GM11168 (cell line): Measurements from ENCODE around the gene KCTD3.

Experiments
- in situ Hi-C: fragments of 300-500 bp; cut with MboI; formaldehyde crosslinking; loops from one replicate; pipeline ENCODE4 v1.12.0; 2022; ENCODE audit warnings: low sequenced_read_pairs; ENCODE audit not compliant: unreplicated experiment

KCTD3 gene

DNA sequence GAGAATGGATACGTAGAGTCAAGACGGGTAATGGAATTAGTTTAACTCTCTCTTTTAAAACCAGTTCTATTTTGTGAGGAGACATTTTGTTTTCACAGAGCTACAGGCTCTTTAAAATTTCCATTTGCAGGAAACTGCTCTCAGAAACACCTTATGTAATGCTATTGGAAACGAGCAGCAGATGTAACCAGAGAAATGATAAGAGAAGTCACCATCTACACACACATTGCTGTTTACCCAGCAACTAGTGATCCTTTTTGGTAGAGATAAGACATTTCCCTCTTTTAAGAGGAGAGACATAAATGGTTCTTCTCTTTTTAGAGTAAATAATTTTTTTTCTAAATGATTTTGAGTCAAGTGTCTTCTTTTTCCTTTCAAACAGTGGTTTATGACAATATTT, 80.6 kb downstream of the KCTD3 start:
- in situ Hi-C loops = no loop called here

DNA sequence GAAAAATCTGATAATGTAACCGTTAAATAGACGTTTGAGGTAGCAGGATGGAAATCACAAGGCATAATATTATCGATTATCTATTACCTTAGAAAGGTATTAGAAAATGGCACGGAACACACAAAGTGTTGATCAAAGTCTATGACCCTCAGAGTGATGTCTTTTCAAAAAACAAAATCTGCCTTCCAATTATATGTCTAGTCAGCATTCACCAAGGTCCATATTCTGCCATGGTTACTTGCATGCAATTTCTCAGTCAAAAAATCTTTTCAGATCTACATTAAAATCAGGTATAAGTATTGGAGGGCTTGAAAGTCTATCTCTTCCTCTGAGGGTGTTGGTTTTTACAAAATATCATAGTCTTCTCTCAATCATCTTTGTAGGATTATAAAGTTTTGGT, 81.9 kb downstream of the KCTD3 start:
- in situ Hi-C loops = no loop called here

DNA sequence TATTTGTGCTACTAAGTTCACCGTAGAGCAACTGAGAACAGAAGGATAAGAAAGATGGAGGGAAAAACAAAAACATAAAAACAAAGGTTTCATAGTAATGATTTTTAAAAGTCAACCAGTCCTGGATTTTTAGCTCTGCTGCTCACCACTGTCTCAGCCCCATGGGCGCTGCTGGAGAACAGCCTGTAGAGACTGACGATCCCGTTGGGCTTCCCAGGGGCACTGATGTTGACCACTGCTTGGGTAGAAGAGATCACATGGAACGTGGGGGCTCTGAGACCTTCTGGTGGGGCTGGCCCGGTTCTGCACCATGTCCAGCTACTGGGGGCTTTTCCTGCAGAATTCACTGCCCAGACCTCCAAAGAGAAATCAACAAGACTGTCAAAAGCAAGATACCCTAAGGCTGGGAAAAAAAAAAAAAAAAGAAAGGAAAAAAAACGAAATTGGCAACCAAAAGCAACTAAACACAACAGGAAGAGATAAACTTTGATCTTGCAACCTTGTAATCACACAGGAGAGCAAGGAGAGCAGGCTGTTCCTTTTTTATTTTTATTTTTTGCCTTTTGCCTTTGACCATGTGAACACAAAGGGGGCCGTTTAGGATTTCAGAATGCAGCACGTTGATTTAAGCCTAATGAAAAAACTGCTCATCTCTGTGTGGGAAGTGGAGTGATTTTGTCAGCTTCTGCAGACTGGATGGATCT, 83.5 kb downstream of the KCTD3 start:
- in situ Hi-C loops = no loop called here

- in situ Hi-C loops = no loop called here
Measured at GRCh38 chr1:215651867-215652266, 84.8 kb downstream of the KCTD3 start.

- in situ Hi-C loops = no loop called here
Measured at GRCh38 chr1:215652371-215652770, 85.3 kb downstream of the KCTD3 start.

DNA sequence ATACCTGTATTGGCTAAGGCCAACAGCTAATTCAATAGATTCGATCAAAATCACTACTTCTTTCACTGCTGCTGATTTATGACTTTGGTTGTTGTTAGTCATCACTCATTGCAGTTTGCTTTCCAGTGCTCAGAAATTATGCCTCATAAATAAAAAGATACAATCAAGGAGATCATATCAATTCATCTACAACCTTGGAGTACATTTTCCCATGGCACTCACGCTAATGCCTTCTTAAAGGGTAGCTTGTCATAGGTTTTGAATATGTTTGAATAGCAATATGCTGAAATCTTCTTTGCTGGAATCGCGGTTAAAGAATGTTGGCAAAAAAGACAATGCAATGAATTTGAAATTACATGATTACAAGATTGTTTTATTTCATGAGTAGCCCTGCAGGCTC, 89.9 kb downstream of the KCTD3 start:
- in situ Hi-C loops = no loop called here

DNA sequence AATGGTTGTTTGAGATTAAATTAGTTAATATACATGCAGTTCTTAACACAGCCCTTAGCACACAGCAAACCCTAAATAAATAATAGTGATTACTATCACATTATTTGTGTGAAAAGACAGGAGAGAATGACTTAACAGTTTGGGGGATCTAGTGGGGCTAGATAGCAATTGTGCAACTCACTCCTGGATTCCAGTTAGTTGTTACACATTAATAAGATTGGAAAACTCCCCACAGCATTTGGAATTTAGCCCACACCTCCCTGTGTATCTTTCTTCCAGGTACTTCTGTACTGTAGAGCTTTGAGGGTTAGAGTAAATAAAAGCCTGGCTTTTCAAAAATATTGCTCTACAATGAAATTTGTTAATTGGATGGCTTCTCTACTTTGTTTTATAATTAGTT, 93.2 kb downstream of the KCTD3 start:
- in situ Hi-C loops = no loop called here

DNA sequence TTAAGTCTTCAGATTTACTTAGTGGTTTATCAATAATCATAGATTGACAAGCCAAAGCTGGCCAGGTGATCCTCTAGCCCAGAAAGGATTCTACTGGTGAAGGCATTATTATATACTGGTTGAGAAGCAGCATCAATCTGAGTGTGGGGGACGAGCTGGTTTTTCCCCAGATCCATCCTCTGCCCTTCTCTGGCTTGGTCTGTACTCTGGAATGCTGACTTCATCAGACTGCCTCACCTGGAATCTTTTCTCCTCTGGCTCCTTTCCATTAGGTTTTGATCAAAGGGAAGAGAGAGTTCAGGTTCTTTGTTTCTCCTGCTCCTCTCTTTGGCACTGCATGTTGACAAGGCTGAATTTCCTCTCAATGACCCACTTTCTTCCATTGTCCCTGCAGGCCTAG, 93.9 kb downstream of the KCTD3 start:
- in situ Hi-C loops = no loop called here

- in situ Hi-C loops = no loop called here
Measured at GRCh38 chr1:215665215-215665614, 98.1 kb downstream of the KCTD3 start.

- in situ Hi-C loops = no loop called here
Measured at GRCh38 chr1:215667761-215668160, 100.7 kb downstream of the KCTD3 start.

DNA sequence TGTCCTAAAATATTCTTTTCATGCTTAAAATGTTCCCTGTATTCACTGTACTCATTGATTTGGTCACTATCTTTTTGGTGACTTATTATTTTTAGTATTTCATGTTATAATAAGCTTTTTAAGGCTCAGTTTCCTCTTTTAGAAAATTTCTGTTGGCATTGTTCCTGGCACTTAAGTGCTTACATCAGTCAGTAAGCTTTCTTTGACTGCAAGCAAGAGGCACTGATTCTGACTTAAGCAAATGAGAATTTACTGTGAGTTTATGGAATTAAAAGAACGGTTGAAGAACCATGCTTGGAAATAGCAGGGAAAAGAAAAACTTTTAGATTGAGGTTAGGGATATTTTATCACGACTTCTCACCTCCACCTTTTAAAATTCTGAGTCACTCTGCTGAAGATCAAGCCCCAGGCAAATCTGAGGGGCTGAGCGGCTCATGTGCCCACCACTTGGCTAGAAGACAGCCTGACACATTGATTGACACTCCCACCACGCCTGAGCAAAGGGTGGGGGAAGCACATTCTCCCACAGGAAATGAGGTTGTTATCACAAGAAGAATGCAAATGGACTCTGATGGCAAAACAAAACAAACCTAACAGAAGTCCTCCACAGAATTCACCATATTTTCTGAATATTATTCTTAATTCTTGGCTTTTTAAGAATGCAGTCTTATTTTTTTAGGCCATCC, 102.8 kb downstream of the KCTD3 start:
- in situ Hi-C loops = no loop called here
